Measurements from ENCODE around the gene LGALS9B.
"Not testable (repeated sequence)": the region's sequence is repeated elsewhere in the genome, so short reads cannot be mapped to it uniquely, and the experiment has no call there.

DNA sequence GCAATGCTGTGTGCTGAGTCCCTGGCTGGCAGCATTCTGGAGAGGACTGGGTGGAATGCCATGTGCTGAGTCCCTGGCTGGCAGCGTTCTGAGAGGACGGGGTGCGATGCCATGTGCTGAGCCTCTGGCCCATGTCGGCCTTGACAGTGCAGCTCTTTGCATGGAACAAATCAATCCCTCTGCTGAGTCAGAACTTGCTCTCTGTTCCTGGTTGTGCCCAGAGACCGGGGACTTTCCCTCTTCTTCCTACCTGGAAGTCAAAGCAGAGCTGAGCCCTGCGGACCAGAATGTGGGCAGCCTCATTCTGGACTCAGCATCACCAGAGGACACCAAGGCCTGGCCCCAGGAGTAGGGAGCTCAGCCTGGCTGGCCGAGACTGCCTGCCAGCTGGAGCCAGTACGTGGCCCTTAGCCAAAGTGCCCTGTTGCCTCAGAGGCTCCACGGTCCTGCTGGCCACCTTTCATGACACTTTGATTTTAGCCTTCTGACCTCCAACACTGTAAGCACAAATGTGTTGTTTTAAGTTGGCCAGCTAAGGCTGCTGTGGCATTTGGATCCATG is 2.4 kb downstream of the LGALS9B start:
- TF ChIP-seq, protein P1, sequence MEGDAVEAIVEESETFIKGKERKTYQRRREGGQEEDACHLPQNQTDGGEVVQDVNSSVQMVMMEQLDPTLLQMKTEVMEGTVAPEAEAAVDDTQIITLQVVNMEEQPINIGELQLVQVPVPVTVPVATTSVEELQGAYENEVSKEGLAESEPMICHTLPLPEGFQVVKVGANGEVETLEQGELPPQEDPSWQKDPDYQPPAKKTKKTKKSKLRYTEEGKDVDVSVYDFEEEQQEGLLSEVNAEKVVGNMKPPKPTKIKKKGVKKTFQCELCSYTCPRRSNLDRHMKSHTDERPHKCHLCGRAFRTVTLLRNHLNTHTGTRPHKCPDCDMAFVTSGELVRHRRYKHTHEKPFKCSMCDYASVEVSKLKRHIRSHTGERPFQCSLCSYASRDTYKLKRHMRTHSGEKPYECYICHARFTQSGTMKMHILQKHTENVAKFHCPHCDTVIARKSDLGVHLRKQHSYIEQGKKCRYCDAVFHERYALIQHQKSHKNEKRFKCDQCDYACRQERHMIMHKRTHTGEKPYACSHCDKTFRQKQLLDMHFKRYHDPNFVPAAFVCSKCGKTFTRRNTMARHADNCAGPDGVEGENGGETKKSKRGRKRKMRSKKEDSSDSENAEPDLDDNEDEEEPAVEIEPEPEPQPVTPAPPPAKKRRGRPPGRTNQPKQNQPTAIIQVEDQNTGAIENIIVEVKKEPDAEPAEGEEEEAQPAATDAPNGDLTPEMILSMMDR (IDR thresholded peaks at IDR 0.05; ENCODE audit: low read depth, low read length, missing input control): not testable (repeated sequence)
- TF ChIP-seq YY1 (IDR thresholded peaks at IDR 0.05): not testable (repeated sequence)
